ENCODE measurements around the gene ADAMTS16. TPM values are rescaled to one million over a fixed set of nuclear protein-coding genes. Genes with fewer than 3 reads are reported as not detected.

Gene ADAMTS16
- total RNA-seq, 4 donors from 2014 or later, result under 0.01 to 19.2 (median 0.34) TPM; not detected in 1

GRCh38 chr5:5199495-5199894 lies 59.4 kb downstream of the ADAMTS16 start:
- H3K9me3 ChIP-seq, result no peaks in the 10 kb centered on the region
- no peaks in the 10 kb centered on the region for H3K27me3 ChIP-seq
- no peaks in the 10 kb centered on the region for H3K36me3 ChIP-seq
- no peaks in the 10 kb centered on the region for H3K4me1 ChIP-seq
- TF ChIP-seq CTCF (IDR thresholded peaks at IDR 0.05) (no peak), POLR2A (IDR thresholded peaks at IDR 0.05) (no peak)
- no peak overlapping the region for H3K4me3 ChIP-seq
- DNase-seq, result no peak
- intact Hi-C loops (cut with DNase I; ENCODE audit: low total_unique reads), result no loop called here
- no peak overlapping the region for H3K27ac ChIP-seq

- no peak overlapping the region for H3K27ac ChIP-seq
- H3K36me3 ChIP-seq, result no peaks in the 10 kb centered on the region
- H3K4me1 ChIP-seq, result no peaks in the 10 kb centered on the region
- H3K9me3 ChIP-seq, result no peaks in the 10 kb centered on the region
- TF ChIP-seq POLR2A (IDR thresholded peaks at IDR 0.05), result no peak
- TF ChIP-seq CTCF (IDR thresholded peaks at IDR 0.05), result no peak
- H3K4me3 ChIP-seq, result no peak overlapping the region
- intact Hi-C loops (cut with DNase I; ENCODE audit: low total_unique reads), result no loop called here
- DNase-seq, result no peak
- H3K27me3 ChIP-seq, result no peaks in the 10 kb centered on the region
Observed at GRCh38 chr5:5200133-5200532, 60.0 kb downstream of the ADAMTS16 start.

GRCh38 chr5:5202321-5202720 lies 62.2 kb downstream of the ADAMTS16 start:
- Histone ChIP-seq H3K4me3 (no peak overlapping the region), H3K27me3 (no peaks in the 10 kb centered on the region), H3K27ac (no peak overlapping the region), H3K36me3 (no peaks in the 10 kb centered on the region), H3K4me1 (no peaks in the 10 kb centered on the region), H3K9me3 (no peaks in the 10 kb centered on the region)
- no peak for DNase-seq
- intact Hi-C loops (cut with DNase I; ENCODE audit: low total_unique reads), result no loop called here
- TF ChIP-seq CTCF (IDR thresholded peaks at IDR 0.05) (no peak), POLR2A (IDR thresholded peaks at IDR 0.05) (no peak)

- Histone ChIP-seq H3K27me3 (no peaks in the 10 kb centered on the region), H3K27ac (no peak overlapping the region), H3K36me3 (no peaks in the 10 kb centered on the region), H3K4me1 (no peaks in the 10 kb centered on the region), H3K4me3 (no peak overlapping the region), H3K9me3 (no peaks in the 10 kb centered on the region)
- no peak for DNase-seq
- TF ChIP-seq CTCF (IDR thresholded peaks at IDR 0.05), result no peak
- TF ChIP-seq POLR2A (IDR thresholded peaks at IDR 0.05), result no peak
- intact Hi-C loops (cut with DNase I; ENCODE audit: low total_unique reads), result no loop called here
Observed at GRCh38 chr5:5203451-5203850, 63.3 kb downstream of the ADAMTS16 start.

- TF ChIP-seq CTCF (IDR thresholded peaks at IDR 0.05) (no peak), POLR2A (IDR thresholded peaks at IDR 0.05) (no peak)
- H3K9me3 ChIP-seq, result no peaks in the 10 kb centered on the region
- no peak for DNase-seq
- H3K27ac ChIP-seq, result no peak overlapping the region
- intact Hi-C loops (cut with DNase I; ENCODE audit: low total_unique reads), result no loop called here
- H3K4me3 ChIP-seq, result no peak overlapping the region
- no peaks in the 10 kb centered on the region for H3K4me1 ChIP-seq
- H3K27me3 ChIP-seq, result no peaks in the 10 kb centered on the region
- no peaks in the 10 kb centered on the region for H3K36me3 ChIP-seq
Observed at GRCh38 chr5:5207828-5208227, 67.7 kb downstream of the ADAMTS16 start.
